Gastrocnemius medialis (tissue), 4 donors: ENCODE results near the gene COL1A1. TPM values are rescaled to one million over a fixed set of nuclear protein-coding genes. Genes with fewer than 3 reads are reported as not detected.

Source experiments
- ATAC-seq, 2 donors: fragments of 150-250 bp; one replicate each; pipeline ENCODE4 v1.9.1; 2016
- DNase-seq, 2 donors: peaks; one replicate each; pipeline ENCODE4 v3.0.0-alpha.2; 2019
- H3K27ac ChIP-seq, 4 donors: fragments of 200-600 bp; sonication (generic); 1 replicate in 1 of 4; 2 replicates in 3 of 4; pipeline ENCODE4 v1.5.1; 2016 to 2018; ENCODE audit warnings: mild to moderate bottlenecking in 2 of 4, moderate library complexity in 1 of 4
- H3K27me3 ChIP-seq, 3 donors: fragments of 200-600 bp; sonication (generic) in 2 of 3; 1 replicate in 1 of 3; 2 replicates in 2 of 3; pipeline versions ENCODE4 v1.5.1 to v1.6.0; 2016 to 2019; ENCODE audit warnings: mild to moderate bottlenecking in 1 of 3, moderate library complexity in 1 of 3
- H3K36me3 ChIP-seq, 2 donors: fragments of 200-600 bp; sonication (generic) in 1 of 2; one replicate each; pipeline ENCODE4 v1.5.1; 2017 to 2018
- H3K4me1 ChIP-seq, 2 donors: fragments of 200-600 bp; sonication (generic) in 1 of 2; one replicate each; pipeline ENCODE4 v1.5.1; 2016 to 2017; ENCODE audit warnings: mild to moderate bottlenecking in 2 of 2
- H3K4me3 ChIP-seq, 4 donors: fragments of 200-600 bp; sonication (generic) in 3 of 4; 1 replicate in 1 of 4; 2 replicates in 3 of 4; pipeline ENCODE4 v1.5.1; 2016 to 2019; ENCODE audit warnings: mild to moderate bottlenecking in 2 of 4
- H3K9me3 ChIP-seq, 3 donors: fragments of 200-600 bp; sonication (generic) in 2 of 3; 1 replicate in 1 of 3; 2 replicates in 2 of 3; pipeline ENCODE4 v1.5.1; 2016 to 2019
- CTCF ChIP-seq, 5 experiments: fragments of 450-650 bp in 3 of 5; fragments of 200-600 bp in 2 of 5; sonication (generic) in 2 of 5; IDR thresholded peaks in 4 of 5; conservative IDR thresholded peaks in 1 of 5; 1 replicate in 4 of 5; 2 replicates in 1 of 5; pipeline ENCODE4 v1.5.1; 2016 to 2019; ENCODE audit warnings: antibody characterized with exemption in 5 of 5, mild to moderate bottlenecking in 3 of 5, moderate library complexity in 3 of 5
- POLR2A ChIP-seq, 2 donors: fragments of 450-650 bp; IDR thresholded peaks; one replicate each; pipeline ENCODE4 v1.6.1; 2017; ENCODE audit warnings: antibody characterized with exemption in 2 of 2, mild to moderate bottlenecking in 2 of 2, moderate library complexity in 2 of 2
- in situ Hi-C, 4 donors: fragments of 200-750 bp; cut with MboI; loops; one replicate each; pipeline versions ENCODE4 v1.15.0 to v1.8.0; 2017; ENCODE audit warnings: low sequenced_read_pairs in 4 of 4
- intact Hi-C: fragments of 100-400 bp; cut with DNase I; formaldehyde crosslinking; loops from one replicate; pipeline ENCODE4 v1.15.1; 2023; ENCODE audit warnings: low total_unique reads
- total RNA-seq, 4 donors: library from RNA; depleted of rRNA; stranded (reverse); fragments of >200 nt; gene quantifications; one replicate each; pipeline versions ENCODE4 v1.1.0 to v1.2.3, GENCODE V29; 2016

COL1A1 gene
- total RNA-seq, 4 donors from 2014 or later, result 1.7 to 9.5 (median 5.1) TPM

DNA sequence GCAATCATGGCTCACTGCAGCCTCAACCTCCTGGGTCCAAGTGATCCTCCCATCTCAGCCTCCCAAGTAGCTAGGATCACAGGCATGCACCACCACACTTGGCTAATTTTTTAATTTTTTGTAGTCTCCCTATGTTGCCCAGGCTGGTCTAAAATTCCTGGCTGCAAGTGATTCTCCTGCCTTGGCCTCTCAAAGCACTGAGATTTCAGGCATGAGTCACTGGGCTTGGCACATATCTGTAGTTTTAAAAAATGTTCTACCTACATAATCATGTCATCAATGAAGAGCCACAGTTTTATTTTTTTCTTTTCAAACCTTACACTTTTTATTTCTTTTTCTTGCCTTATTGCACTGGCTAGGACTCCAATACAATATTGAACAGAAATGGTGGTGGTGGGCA lies 33.1 kb upstream of the COL1A1 start:
- in situ Hi-C loops (no loop called here), intact Hi-C loops (no loop called here)
- no peaks in the 10 kb centered on the region for H3K4me1 ChIP-seq

GRCh38 chr17:50225701-50226240 lies 24.3 kb upstream of the COL1A1 start:
- H3K4me3 ChIP-seq, result no peak overlapping the region
- H3K27ac ChIP-seq, result no peak overlapping the region
- intact Hi-C loops (no loop called here), in situ Hi-C loops (no loop called here)
- no peaks in the 10 kb centered on the region for H3K27me3 ChIP-seq
- DNase-seq, result no peak
- TF ChIP-seq CTCF (IDR thresholded peaks at IDR 0.05 in 4 of 5, conservative IDR thresholded peaks at IDR 0.05 in 1 of 5), result no peak
- no peak for TF ChIP-seq POLR2A (IDR thresholded peaks at IDR 0.05)
- no peaks in the 10 kb centered on the region for H3K9me3 ChIP-seq
- ATAC-seq, result no peak
- peaks cover 6 to 7% of the 10 kb centered on the region in 2 donors for H3K4me1 ChIP-seq
- H3K36me3 ChIP-seq, result no peaks in the 10 kb centered on the region

More for the DNA sequence above, 33.1 kb upstream of the COL1A1 start:
- no peaks in the 10 kb centered on the region for H3K9me3 ChIP-seq
- no peak overlapping the region for H3K27ac ChIP-seq
- peak overlapping the region in 1 of 4 donors; percentile 8 for H3K4me3 ChIP-seq
- TF ChIP-seq POLR2A (IDR thresholded peaks at IDR 0.05) (no peak), CTCF (IDR thresholded peaks at IDR 0.05 in 4 of 5, conservative IDR thresholded peaks at IDR 0.05 in 1 of 5) (no peak)
- DNase-seq, result no peak
- H3K27me3 ChIP-seq, result peaks cover 0 to 5% (median 5%) of the 10 kb centered on the region in 3 donors
- no peaks in the 10 kb centered on the region for H3K36me3 ChIP-seq
- no peak for ATAC-seq

GRCh38 chr17:50222922-50223321 lies 21.5 kb upstream of the COL1A1 start:
- Histone ChIP-seq H3K9me3 (no peaks in the 10 kb centered on the region), H3K27ac (peak overlapping the region in 3 of 4 donors; percentile 22 to 69 (median 43)), H3K4me3 (no peak overlapping the region), H3K36me3 (no peaks in the 10 kb centered on the region), H3K27me3 (no peaks in the 10 kb centered on the region), H3K4me1 (peaks cover 6 to 7% of the 10 kb centered on the region in 2 donors)
- in situ Hi-C loops (loop anchor here in 1 of 4 donors (5.0 kb wide), 1 partner anchor 49 kb away; the partner anchor contains the start of gene TMEM92), intact Hi-C loops (no loop called here)
- no peak for TF ChIP-seq CTCF (IDR thresholded peaks at IDR 0.05 in 4 of 5, conservative IDR thresholded peaks at IDR 0.05 in 1 of 5)
- TF ChIP-seq POLR2A (IDR thresholded peaks at IDR 0.05), result no peak
- DNase-seq, result no peak
- peak; percentile 30 to 57 for ATAC-seq

GRCh38 chr17:50221864-50222545 lies 20.6 kb upstream of the COL1A1 start:
- no peak overlapping the region for H3K4me3 ChIP-seq
- H3K27me3 ChIP-seq, result no peaks in the 10 kb centered on the region
- in situ Hi-C loops (loop anchor here in 1 of 4 donors (5.0 kb wide), 1 partner anchor 50 kb away; the partner anchor contains the start of gene TMEM92), intact Hi-C loops (no loop called here)
- H3K4me1 ChIP-seq, result peaks cover 6 to 7% of the 10 kb centered on the region in 2 donors
- peak in 1 of 2 donors; percentile 52 for DNase-seq
- TF ChIP-seq CTCF (IDR thresholded peaks at IDR 0.05 in 4 of 5, conservative IDR thresholded peaks at IDR 0.05 in 1 of 5) (no peak), POLR2A (IDR thresholded peaks at IDR 0.05) (no peak)
- H3K27ac ChIP-seq, result peak overlapping the region; percentile 22 to 69 (median 48)
- H3K9me3 ChIP-seq, result no peaks in the 10 kb centered on the region
- H3K36me3 ChIP-seq, result no peaks in the 10 kb centered on the region
- peak; percentile 62 to 74 for ATAC-seq
